ENCODE results near the gene WNT8A. TPM values are rescaled to one million over a fixed set of nuclear protein-coding genes. Genes with fewer than 3 reads are reported as not detected.

The WNT8A gene
- total and polyA plus RNA-seq, 2 of the 8 experiments (the other 6 are each of a cell fraction or from before 2014, with no cell fraction given), result 0.06 TPM; not detected in 1

DNA sequence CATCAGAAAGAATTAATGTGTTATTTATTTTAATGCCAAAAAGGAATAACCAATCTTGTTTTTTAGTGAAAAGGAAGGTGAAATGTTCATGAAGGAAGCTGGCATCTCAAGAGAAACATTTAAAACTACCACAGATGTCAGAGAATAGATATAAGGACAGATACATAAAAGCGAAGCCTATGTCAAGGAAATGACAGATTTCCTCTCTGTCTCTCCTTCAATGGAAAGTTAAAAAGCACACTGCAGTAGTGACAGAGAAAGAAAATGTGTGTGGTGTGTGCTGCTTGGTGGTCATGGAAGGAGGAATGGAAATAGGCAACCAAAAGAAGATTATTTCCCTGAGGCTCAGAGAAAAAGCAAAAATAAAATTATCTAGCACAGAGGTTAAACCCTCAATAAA lies 9.2 kb downstream of the WNT8A start:
- no peak overlapping the region for H2BK12ac ChIP-seq (ENCODE audit: low read depth, low read length)
- no peaks in the 10 kb centered on the region for H3K79me2 ChIP-seq (ENCODE audit: control insufficient read depth in 1 of 2, insufficient read depth in 2 of 2, low read length in 2 of 2)
- H2AK5ac ChIP-seq (ENCODE audit: low read depth, low read length), result no peak overlapping the region
- H4K20me1 ChIP-seq (replicated peaks in 1 of 2; ENCODE audit: control insufficient read depth in 1 of 2, insufficient read depth in 2 of 2, low read length in 2 of 2), result peaks cover 2 to 3% of the 10 kb centered on the region in 2 experiments
- no peak overlapping the region for H4K8ac ChIP-seq (ENCODE audit: extremely low read depth, insufficient read depth, low read length)
- CTCF ChIA-PET (ENCODE audit: partially characterized antibody), result interaction anchor here (0.7 to 5.6 kb wide), 4 partner anchors 11 to 49 kb away, joined by 3 to 35 read pairs (median 20); no protein-coding TSS in a partner anchor
- H3K4me2 ChIP-seq (ENCODE audit: insufficient read depth in 1 of 2, low read depth in 2 of 2, low read length in 2 of 2), result no peak overlapping the region
- H3K36me3 ChIP-seq (ENCODE audit: control insufficient read depth in 2 of 4, insufficient read depth in 4 of 4, low read length in 3 of 4), result no peaks in the 10 kb centered on the region
- POLR2A ChIA-PET (ENCODE audit: partially characterized antibody), result no interaction called here
- H2BK120ac ChIP-seq (replicated peaks; ENCODE audit: low read depth, low read length), result no peak overlapping the region
- no peak overlapping the region for H4K5ac ChIP-seq (ENCODE audit: insufficient read length, low read depth, low read length)
- no peak overlapping the region for H3K14ac ChIP-seq (ENCODE audit: insufficient read length)
- no peak overlapping the region for H3K4me3 ChIP-seq (ENCODE audit: extremely low read depth in 1 of 4, insufficient read depth in 2 of 4, low read depth in 3 of 4, low read length in 4 of 4)
- no peak overlapping the region for H2BK15ac ChIP-seq (ENCODE audit: low read length)
- H3K4me1 ChIP-seq (replicated peaks in 1 of 4; ENCODE audit: control insufficient read depth in 3 of 4, insufficient read depth in 4 of 4, low read length in 3 of 4), result peaks cover 13 to 27% (median 26%) of the 10 kb centered on the region in 4 experiments
- H3K9ac ChIP-seq (replicated peaks in 1 of 4; ENCODE audit: extremely low read depth in 1 of 4, low read depth in 3 of 4, low read length in 3 of 4), result no peak overlapping the region
- FAIRE-seq, result no peak
- H2BK5ac ChIP-seq (ENCODE audit: low read depth, low read length), result no peak overlapping the region
- no peak overlapping the region for H3K56ac ChIP-seq (replicated peaks; ENCODE audit: insufficient read length, low read depth, low read length)
- H3K4ac ChIP-seq (replicated peaks; ENCODE audit: insufficient read length, low read depth, low read length), result no peak overlapping the region
- DNase-seq (ENCODE audit: low read depth in 1 of 2, low spot score in 2 of 2), result no peak
- H2BK20ac ChIP-seq (ENCODE audit: low read length), result no peak overlapping the region
- H3K27me3 ChIP-seq (replicated peaks in 1 of 4; ENCODE audit: control insufficient read depth in 3 of 4, extremely low read depth in 1 of 4, insufficient read depth in 3 of 4, low read length in 3 of 4), result peaks cover 50 to 82% (median 77%) of the 10 kb centered on the region in 4 experiments
- no peak overlapping the region for H2AFZ ChIP-seq (ENCODE audit: low read length)
- no peak overlapping the region for H3K23ac ChIP-seq (ENCODE audit: insufficient read length)
- no peaks in the 10 kb centered on the region for H3K9me3 ChIP-seq (ENCODE audit: insufficient read depth in 2 of 2, low read depth in 1 of 2, low read length in 1 of 2)
- no peak overlapping the region for H3K18ac ChIP-seq (ENCODE audit: extremely low read depth, low read length)
- H3K23me2 ChIP-seq (ENCODE audit: low read depth, low read length), result peaks cover 4% of the 10 kb centered on the region; the same call in 1 of the 2 replicates
- no peak overlapping the region for H3K27ac ChIP-seq (ENCODE audit: low read depth, low read length)
- WGBS, 2 experiments (ENCODE audit: extremely low coverage in 1 of 2, insufficient coverage in 1 of 2, insufficient read length in 1 of 2, insufficient replicate concordance in 2 of 2, low coverage in 1 of 2, low lambda C conversion rate in 2 of 2, missing lambda C conversion rate in 1 of 2), result 88% methylated on average over 1 of the region's 1 CpG; no CpG with 5 or more reads in 1 of the 2 experiments
- H4K91ac ChIP-seq (replicated peaks; ENCODE audit: insufficient read length, low read length), result no peak overlapping the region
- no peaks in the 10 kb centered on the region; the same call in 1 of the 2 replicates for H3K79me1 ChIP-seq (ENCODE audit: low read depth, low read length)
- TF ChIP-seq EZH2 (IDR thresholded peaks at IDR 0.05; ENCODE audit: low read depth, low read length, severe bottlenecking) (no peak), HDAC2 (IDR thresholded peaks at IDR 0.05; ENCODE audit: borderline replicate concordance in 1 of 2, low read depth in 2 of 2, low read length in 2 of 2) (no peak), BCL11A (IDR thresholded peaks at IDR 0.05; ENCODE audit: low read depth in 2 of 2, low read length in 2 of 2) (no peak), CHD2 (IDR thresholded peaks at IDR 0.05; ENCODE audit: low read length) (no peak), HDAC6 (IDR thresholded peaks at IDR 0.05; ENCODE audit: low read depth, low read length) (no peak), RAD21 (IDR thresholded peaks at IDR 0.05 in 1 of 2, conservative IDR thresholded peaks at IDR 0.05 in 1 of 2; ENCODE audit: low read depth in 2 of 2, low read length in 2 of 2) (no peak), TAF7 (optimal IDR thresholded peaks at IDR 0.05; ENCODE audit: borderline replicate concordance, low read depth, low read length) (no peak), YY1 (IDR thresholded peaks at IDR 0.05; ENCODE audit: low read depth, low read length) (no peak), SIRT6 (IDR thresholded peaks at IDR 0.05; ENCODE audit: low read length) (no peak), PHF8 (conservative IDR thresholded peaks at IDR 0.05; ENCODE audit: low read depth, low read length) (no peak), KDM5A (IDR thresholded peaks at IDR 0.05; ENCODE audit: low read length) (no peak), RNF2 (IDR thresholded peaks at IDR 0.05; ENCODE audit: borderline replicate concordance, low read depth, low read length, missing control alignments, poor library complexity, severe bottlenecking) (no peak)
- TF ChIP-seq, protein P1, sequence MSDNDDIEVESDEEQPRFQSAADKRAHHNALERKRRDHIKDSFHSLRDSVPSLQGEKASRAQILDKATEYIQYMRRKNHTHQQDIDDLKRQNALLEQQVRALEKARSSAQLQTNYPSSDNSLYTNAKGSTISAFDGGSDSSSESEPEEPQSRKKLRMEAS (IDR thresholded peaks at IDR 0.05), result no peak
